CD4-positive, alpha-beta memory T cell (primary cell): ENCODE results near the gene SYNM. TPM values are rescaled to one million over a fixed set of nuclear protein-coding genes. Genes with fewer than 3 reads are reported as not detected.

Experiments
- CTCF ChIA-PET: fragments of 350-600 bp; sonication (Branson Sonifier 250); formaldehyde crosslinking; loops from one replicate; lab custom pipeline; 2021; ENCODE audit warnings: inconsistent platforms; ENCODE audit not compliant: partially characterized antibody; lab: Charles Lee
- POLR2A ChIA-PET: fragments of 350-600 bp; sonication (Branson Sonifier 250); formaldehyde crosslinking; loops from one replicate; lab custom pipeline; 2021; ENCODE audit not compliant: partially characterized antibody; lab: Charles Lee
- DNase-seq, 5 donors: peaks; one replicate each; pipeline versions ENCODE4 v3.0.0 to v3.0.0-alpha.2; 2020 to 2022; ENCODE audit warnings: mixed read lengths in 1 of 5
- H3K27ac ChIP-seq: one replicate; pipeline ENCODE4 v1.7.0; 2013; ENCODE audit warnings: low read depth, low read length
- H3K27me3 ChIP-seq: 2 replicates; pipeline ENCODE4 v1.7.0; 2013; ENCODE audit warnings: mild to moderate bottlenecking, low read length, moderate library complexity; ENCODE audit not compliant: insufficient read depth
- H3K36me3 ChIP-seq: 2 replicates; pipeline ENCODE4 v1.7.0; 2013; ENCODE audit warnings: mild to moderate bottlenecking, low read length, moderate library complexity; ENCODE audit not compliant: insufficient read depth
- H3K4me1 ChIP-seq: 2 replicates; pipeline ENCODE4 v1.7.0; 2013; ENCODE audit warnings: mild to moderate bottlenecking, low read length, moderate library complexity; ENCODE audit not compliant: insufficient read depth
- H3K4me3 ChIP-seq, 2 donors: one replicate each; pipeline ENCODE4 v1.7.0; 2013; ENCODE audit warnings: low read length in 2 of 2, mild to moderate bottlenecking in 1 of 2
- H3K9me3 ChIP-seq, 2 donors: one replicate each; pipeline ENCODE4 v1.7.0; 2013; ENCODE audit warnings: low read length in 2 of 2, control low read depth in 1 of 2; ENCODE audit not compliant: control insufficient read depth in 1 of 2
- H3K27ac Mint-ChIP-seq, 7 donors: one replicate each; pipeline ENCODE4 v1.8.0; 2020 to 2021; ENCODE audit warnings: mixed read lengths in 7 of 7, mild to moderate bottlenecking in 6 of 7, inconsistent platforms in 3 of 7, moderate library complexity in 3 of 7
- H3K27me3 Mint-ChIP-seq, 2 donors: one replicate each; pipeline ENCODE4 v1.8.0; 2020 to 2021; ENCODE audit warnings: mixed read lengths in 2 of 2
- H3K36me3 Mint-ChIP-seq, 2 donors: one replicate each; pipeline ENCODE4 v1.8.0; 2020 to 2021; ENCODE audit warnings: mixed read lengths in 2 of 2, inconsistent platforms in 1 of 2, mild to moderate bottlenecking in 1 of 2
- H3K4me1 Mint-ChIP-seq, 4 donors: one replicate each; pipeline ENCODE4 v1.8.0; 2020 to 2021; ENCODE audit warnings: mixed read lengths in 4 of 4, mild to moderate bottlenecking in 1 of 4
- H3K4me3 Mint-ChIP-seq, 8 donors: one replicate each; pipeline ENCODE4 v1.8.0; 2020 to 2021; ENCODE audit warnings: mixed read lengths in 8 of 8, mild to moderate bottlenecking in 7 of 8, moderate library complexity in 6 of 8, inconsistent platforms in 3 of 8
- H3K9me3 Mint-ChIP-seq, 8 donors: one replicate each; pipeline ENCODE4 v1.8.0; 2020 to 2021; ENCODE audit warnings: mixed read lengths in 8 of 8, mild to moderate bottlenecking in 5 of 8, inconsistent platforms in 3 of 8, moderate library complexity in 1 of 8
- intact Hi-C: fragments of 100-400 bp; cut with micrococcal nuclease; formaldehyde crosslinking; loops from one replicate; pipeline ENCODE4 v1.15.1; 2023
- polyA plus RNA-seq, 2 donors: library from polyadenylated mRNA; unstranded; fragments of 300-500 nt; fragmentation: Illumina TruSeq; gene quantifications; one replicate each; pipeline ENCODE4 v1.2.3, GENCODE V29; 2021
- total RNA-seq, 2 experiments: library from RNA; stranded (reverse); gene quantifications; one replicate each; pipeline ENCODE4 v1.2.3, GENCODE V29; 2021

Gene SYNM
- total and polyA plus RNA-seq, 4 experiments from 2014 or later, result 0.09 to 14.2 (median 7.0) TPM

- Histone ChIP-seq H3K4me1 (no peaks in the 10 kb centered on the region), H3K27me3 (no peaks in the 10 kb centered on the region), H3K4me3 (no peak overlapping the region), H3K9me3 (no peaks in the 10 kb centered on the region), H3K27ac (no peak overlapping the region), H3K36me3 (no peaks in the 10 kb centered on the region)
- no peak overlapping the region for H3K4me3 Mint-ChIP-seq
- no peaks in the 10 kb centered on the region for H3K36me3 Mint-ChIP-seq
- ChIA-PET CTCF (no interaction called here), POLR2A (interaction anchor here (0.8 kb wide), 1 partner anchor 19 kb away, joined by 3 read pairs; no protein-coding TSS in a partner anchor)
- H3K27me3 Mint-ChIP-seq, result peaks cover 0 to 6% of the 10 kb centered on the region in 2 donors
- no peak overlapping the region for H3K27ac Mint-ChIP-seq
- H3K9me3 Mint-ChIP-seq, result peaks cover 0 to 2% (median 0%) of the 10 kb centered on the region in 8 donors
- peaks cover 0 to 3% (median 0%) of the 10 kb centered on the region in 4 donors for H3K4me1 Mint-ChIP-seq
- no peak for DNase-seq
- intact Hi-C loops, result no loop called here
Measured at GRCh38 chr15:99123713-99124451, 19.0 kb downstream of the SYNM start.

GRCh38 chr15:99124641-99125040 lies 19.8 kb downstream of the SYNM start:
- H3K9me3 Mint-ChIP-seq, result peaks cover 0 to 2% (median 0%) of the 10 kb centered on the region in 8 donors
- POLR2A ChIA-PET, result interaction anchor here (0.8 kb wide), 1 partner anchor 19 kb away, joined by 3 read pairs; no protein-coding TSS in a partner anchor
- no peaks in the 10 kb centered on the region for H3K4me1 ChIP-seq

GRCh38 chr15:99125061-99125891 lies 20.4 kb downstream of the SYNM start:
- peaks cover 0 to 2% (median 0%) of the 10 kb centered on the region in 8 donors for H3K9me3 Mint-ChIP-seq
- H3K27me3 ChIP-seq, result no peaks in the 10 kb centered on the region
- H3K4me1 Mint-ChIP-seq, result peaks cover 0 to 3% (median 0%) of the 10 kb centered on the region in 4 donors
- H3K27ac Mint-ChIP-seq, result no peak overlapping the region
- H3K9me3 ChIP-seq, result no peaks in the 10 kb centered on the region
- H3K36me3 ChIP-seq, result no peaks in the 10 kb centered on the region
- H3K4me3 Mint-ChIP-seq, result no peak overlapping the region
- H3K4me1 ChIP-seq, result no peaks in the 10 kb centered on the region
- no peaks in the 10 kb centered on the region for H3K36me3 Mint-ChIP-seq
- intact Hi-C loops, result no loop called here
- no peak overlapping the region for H3K4me3 ChIP-seq
- DNase-seq, result no peak
- H3K27ac ChIP-seq, result no peak overlapping the region
- peaks cover 0 to 6% of the 10 kb centered on the region in 2 donors for H3K27me3 Mint-ChIP-seq
- ChIA-PET CTCF (no interaction called here), POLR2A (no interaction called here)

More at GRCh38 chr15:99124641-99125040, 19.8 kb downstream of the SYNM start:
- CTCF ChIA-PET, result no interaction called here
- H3K36me3 Mint-ChIP-seq, result no peaks in the 10 kb centered on the region
- intact Hi-C loops, result no loop called here
- H3K4me3 Mint-ChIP-seq, result no peak overlapping the region
- Histone ChIP-seq H3K36me3 (no peaks in the 10 kb centered on the region), H3K4me3 (no peak overlapping the region), H3K27ac (no peak overlapping the region), H3K27me3 (no peaks in the 10 kb centered on the region), H3K9me3 (no peaks in the 10 kb centered on the region)
- H3K4me1 Mint-ChIP-seq, result peaks cover 0 to 3% (median 0%) of the 10 kb centered on the region in 4 donors
- peaks cover 0 to 6% of the 10 kb centered on the region in 2 donors for H3K27me3 Mint-ChIP-seq
- no peak for DNase-seq
- no peak overlapping the region for H3K27ac Mint-ChIP-seq

- H3K27me3 Mint-ChIP-seq, result no peaks in the 10 kb centered on the region
- H3K4me3 ChIP-seq, result no peak overlapping the region
- no peak overlapping the region for H3K27ac Mint-ChIP-seq
- H3K27me3 ChIP-seq, result no peaks in the 10 kb centered on the region
- H3K9me3 Mint-ChIP-seq, result peaks cover 0 to 2% (median 0%) of the 10 kb centered on the region in 8 donors
- no peak for DNase-seq
- ChIA-PET POLR2A (no interaction called here), CTCF (no interaction called here)
- no peak overlapping the region for H3K27ac ChIP-seq
- intact Hi-C loops, result no loop called here
- H3K4me1 Mint-ChIP-seq, result peaks cover 0 to 3% (median 0%) of the 10 kb centered on the region in 4 donors
- H3K4me1 ChIP-seq, result no peaks in the 10 kb centered on the region
- H3K36me3 Mint-ChIP-seq, result no peaks in the 10 kb centered on the region
- H3K9me3 ChIP-seq, result no peaks in the 10 kb centered on the region
- no peak overlapping the region for H3K4me3 Mint-ChIP-seq
- H3K36me3 ChIP-seq, result no peaks in the 10 kb centered on the region
Measured at GRCh38 chr15:99126131-99126588, 21.3 kb downstream of the SYNM start.

- intact Hi-C loops, result no loop called here
- CTCF ChIA-PET, result no interaction called here
Measured at GRCh38 chr15:99126930-99127329, 22.1 kb downstream of the SYNM start.

GRCh38 chr15:99127773-99128172 lies 22.9 kb downstream of the SYNM start:
- intact Hi-C loops, result no loop called here
- no peak for DNase-seq
- Histone ChIP-seq H3K4me3 (no peak overlapping the region), H3K27ac (no peak overlapping the region), H3K27me3 (no peaks in the 10 kb centered on the region), H3K9me3 (no peaks in the 10 kb centered on the region), H3K4me1 (no peaks in the 10 kb centered on the region), H3K36me3 (no peaks in the 10 kb centered on the region)
- Mint-ChIP-seq H3K36me3 (no peaks in the 10 kb centered on the region), H3K27me3 (no peaks in the 10 kb centered on the region), H3K9me3 (peaks cover 0 to 2% (median 0%) of the 10 kb centered on the region in 8 donors), H3K27ac (no peak overlapping the region), H3K4me3 (no peak overlapping the region), H3K4me1 (no peaks in the 10 kb centered on the region)
- ChIA-PET POLR2A (no interaction called here), CTCF (no interaction called here)

More at GRCh38 chr15:99126930-99127329, 22.1 kb downstream of the SYNM start:
- no peaks in the 10 kb centered on the region for H3K27me3 ChIP-seq
- H3K9me3 ChIP-seq, result no peaks in the 10 kb centered on the region
- H3K4me1 ChIP-seq, result no peaks in the 10 kb centered on the region
- POLR2A ChIA-PET, result no interaction called here
- DNase-seq, result no peak
- Mint-ChIP-seq H3K9me3 (peaks cover 0 to 2% (median 0%) of the 10 kb centered on the region in 8 donors), H3K27me3 (no peaks in the 10 kb centered on the region), H3K36me3 (no peaks in the 10 kb centered on the region), H3K4me1 (no peaks in the 10 kb centered on the region), H3K27ac (no peak overlapping the region), H3K4me3 (no peak overlapping the region)
- no peak overlapping the region for H3K27ac ChIP-seq
- H3K4me3 ChIP-seq, result no peak overlapping the region
- no peaks in the 10 kb centered on the region for H3K36me3 ChIP-seq

GRCh38 chr15:99128411-99128810 lies 23.5 kb downstream of the SYNM start:
- DNase-seq, result no peak
- Mint-ChIP-seq H3K27me3 (no peaks in the 10 kb centered on the region), H3K4me1 (no peaks in the 10 kb centered on the region), H3K9me3 (peaks cover 0 to 2% (median 0%) of the 10 kb centered on the region in 8 donors), H3K4me3 (no peak overlapping the region), H3K27ac (no peak overlapping the region), H3K36me3 (no peaks in the 10 kb centered on the region)
- CTCF ChIA-PET, result no interaction called here
- POLR2A ChIA-PET, result no interaction called here
- H3K36me3 ChIP-seq, result no peaks in the 10 kb centered on the region
- no peak overlapping the region for H3K4me3 ChIP-seq
- H3K9me3 ChIP-seq, result no peaks in the 10 kb centered on the region
- no peak overlapping the region for H3K27ac ChIP-seq
- intact Hi-C loops, result no loop called here
- H3K4me1 ChIP-seq, result no peaks in the 10 kb centered on the region
- H3K27me3 ChIP-seq, result no peaks in the 10 kb centered on the region
